ENCODE results near the gene GADD45A.
"Not testable (repeated sequence)": the region's sequence is repeated elsewhere in the genome, so short reads cannot be mapped to it uniquely, and the experiment has no call there.

GADD45A gene

GRCh38 chr1:67729872-67730271 lies 44.9 kb downstream of the GADD45A start:
- Histone ChIP-seq H3K36me3 (ENCODE audit: insufficient read depth, low read length) (no peaks in the 10 kb centered on the region), H3K9me3 (ENCODE audit: control insufficient read depth, insufficient read depth, low read length) (no peaks in the 10 kb centered on the region), H3K4me1 (ENCODE audit: insufficient read depth, low read length) (peaks cover 15% of the 10 kb centered on the region; the same call in 1 of the 2 replicates), H3K9ac (ENCODE audit: low read depth, low read length) (no peak overlapping the region)

- H3K36me3 ChIP-seq (ENCODE audit: insufficient read depth, low read length); H3K9ac ChIP-seq (ENCODE audit: low read depth, low read length); H3K9me3 ChIP-seq (ENCODE audit: control insufficient read depth, insufficient read depth, low read length): not testable (repeated sequence)
- peaks cover 11% of the 10 kb centered on the region; the same call in 1 of the 2 replicates for H3K4me1 ChIP-seq (ENCODE audit: insufficient read depth, low read length)
These were observed 45.3 kb downstream of the GADD45A start for GRCh38 chr1:67730312-67730711.

- H3K4me1 ChIP-seq (ENCODE audit: insufficient read depth, low read length), result peaks cover 15% of the 10 kb centered on the region; the same call in 1 of the 2 replicates
- no peaks in the 10 kb centered on the region for H3K9me3 ChIP-seq (ENCODE audit: control insufficient read depth, insufficient read depth, low read length)
These were observed 46.3 kb downstream of the GADD45A start for GRCh38 chr1:67731322-67731721.

GRCh38 chr1:67732750-67733151 lies 47.8 kb downstream of the GADD45A start:
- Histone ChIP-seq H3K4me1 (ENCODE audit: insufficient read depth, low read length) (peaks cover 15% of the 10 kb centered on the region; the same call in 1 of the 2 replicates), H3K36me3 (ENCODE audit: insufficient read depth, low read length) (no peaks in the 10 kb centered on the region), H3K9ac (ENCODE audit: low read depth, low read length) (no peak overlapping the region), H3K9me3 (ENCODE audit: control insufficient read depth, insufficient read depth, low read length) (no peaks in the 10 kb centered on the region)

More at GRCh38 chr1:67731322-67731721, 46.3 kb downstream of the GADD45A start:
- no peaks in the 10 kb centered on the region for H3K36me3 ChIP-seq (ENCODE audit: insufficient read depth, low read length)
- H3K9ac ChIP-seq (ENCODE audit: low read depth, low read length), result no peak overlapping the region

- Histone ChIP-seq H3K9ac (ENCODE audit: low read depth, low read length) (no peak overlapping the region), H3K4me1 (ENCODE audit: insufficient read depth, low read length) (peaks cover 15% of the 10 kb centered on the region; the same call in 1 of the 2 replicates), H3K36me3 (ENCODE audit: insufficient read depth, low read length) (no peaks in the 10 kb centered on the region), H3K9me3 (ENCODE audit: control insufficient read depth, insufficient read depth, low read length) (no peaks in the 10 kb centered on the region)
These were observed 48.8 kb downstream of the GADD45A start for GRCh38 chr1:67733681-67734322.

GRCh38 chr1:67734323-67734690 lies 49.3 kb downstream of the GADD45A start:
- Histone ChIP-seq H3K9me3 (ENCODE audit: control insufficient read depth, insufficient read depth, low read length) (no peaks in the 10 kb centered on the region), H3K4me1 (ENCODE audit: insufficient read depth, low read length) (peaks cover 15% of the 10 kb centered on the region; the same call in 1 of the 2 replicates), H3K36me3 (ENCODE audit: insufficient read depth, low read length) (no peaks in the 10 kb centered on the region), H3K9ac (ENCODE audit: low read depth, low read length) (no peak overlapping the region)

GRCh38 chr1:67735206-67735605 lies 50.2 kb downstream of the GADD45A start:
- Histone ChIP-seq H3K4me1 (ENCODE audit: insufficient read depth, low read length) (peaks cover 15% of the 10 kb centered on the region; the same call in 1 of the 2 replicates), H3K9me3 (ENCODE audit: control insufficient read depth, insufficient read depth, low read length) (no peaks in the 10 kb centered on the region), H3K9ac (ENCODE audit: low read depth, low read length) (no peak overlapping the region), H3K36me3 (ENCODE audit: insufficient read depth, low read length) (no peaks in the 10 kb centered on the region)

- Histone ChIP-seq H3K4me1 (ENCODE audit: insufficient read depth, low read length) (peaks cover 11% of the 10 kb centered on the region; the same call in 1 of the 2 replicates), H3K36me3 (ENCODE audit: insufficient read depth, low read length) (no peaks in the 10 kb centered on the region), H3K9ac (ENCODE audit: low read depth, low read length) (no peak overlapping the region), H3K9me3 (ENCODE audit: control insufficient read depth, insufficient read depth, low read length) (no peaks in the 10 kb centered on the region)
These were observed 51.0 kb downstream of the GADD45A start for GRCh38 chr1:67735806-67736627.

- no peak overlapping the region for H3K9ac ChIP-seq (ENCODE audit: low read depth, low read length)
- peaks cover 5% of the 10 kb centered on the region; the same call in 1 of the 2 replicates for H3K4me1 ChIP-seq (ENCODE audit: insufficient read depth, low read length)
- no peaks in the 10 kb centered on the region for H3K9me3 ChIP-seq (ENCODE audit: control insufficient read depth, insufficient read depth, low read length)
These were observed 51.7 kb downstream of the GADD45A start for GRCh38 chr1:67736750-67737149.

GRCh38 chr1:67737875-67738274 lies 52.9 kb downstream of the GADD45A start:
- no peaks in the 10 kb centered on the region for H3K36me3 ChIP-seq (ENCODE audit: insufficient read depth, low read length)
- H3K9me3 ChIP-seq (ENCODE audit: control insufficient read depth, insufficient read depth, low read length), result no peaks in the 10 kb centered on the region
- no peak overlapping the region for H3K9ac ChIP-seq (ENCODE audit: low read depth, low read length)
- peaks cover 6% of the 10 kb centered on the region for H3K4me1 ChIP-seq (ENCODE audit: insufficient read depth, low read length)

More at GRCh38 chr1:67736750-67737149, 51.7 kb downstream of the GADD45A start:
- no peaks in the 10 kb centered on the region for H3K36me3 ChIP-seq (ENCODE audit: insufficient read depth, low read length)

Measured in ES-I3 (cell line).